ENCODE measurements around the gene NEK10. TPM values are rescaled to one million over a fixed set of nuclear protein-coding genes. Genes with fewer than 3 reads are reported as not detected.

The NEK10 gene
- total RNA-seq, 1 experiment from 2014 or later: 5.7 TPM

GRCh38 chr3:27360113-27361078, 8.8 kb downstream of the NEK10 start:
- in situ Hi-C loops (cut with HindIII; ENCODE audit: low pct_unique_long_range_greater_than_20kb, low sequenced_read_pairs): no loop called here
- DNase-seq (ENCODE audit: low read depth, low spot score): peak; percentile 56
- CTCF ChIA-PET: no interaction called here

GRCh38 chr3:27358372-27358771, 10.8 kb downstream of the NEK10 start:
- TF ChIP-seq SIN3A (IDR thresholded peaks at IDR 0.05; ENCODE audit: borderline replicate concordance, insufficient read depth, low read depth, low read length): no peak
- TF ChIP-seq, protein P1, sequence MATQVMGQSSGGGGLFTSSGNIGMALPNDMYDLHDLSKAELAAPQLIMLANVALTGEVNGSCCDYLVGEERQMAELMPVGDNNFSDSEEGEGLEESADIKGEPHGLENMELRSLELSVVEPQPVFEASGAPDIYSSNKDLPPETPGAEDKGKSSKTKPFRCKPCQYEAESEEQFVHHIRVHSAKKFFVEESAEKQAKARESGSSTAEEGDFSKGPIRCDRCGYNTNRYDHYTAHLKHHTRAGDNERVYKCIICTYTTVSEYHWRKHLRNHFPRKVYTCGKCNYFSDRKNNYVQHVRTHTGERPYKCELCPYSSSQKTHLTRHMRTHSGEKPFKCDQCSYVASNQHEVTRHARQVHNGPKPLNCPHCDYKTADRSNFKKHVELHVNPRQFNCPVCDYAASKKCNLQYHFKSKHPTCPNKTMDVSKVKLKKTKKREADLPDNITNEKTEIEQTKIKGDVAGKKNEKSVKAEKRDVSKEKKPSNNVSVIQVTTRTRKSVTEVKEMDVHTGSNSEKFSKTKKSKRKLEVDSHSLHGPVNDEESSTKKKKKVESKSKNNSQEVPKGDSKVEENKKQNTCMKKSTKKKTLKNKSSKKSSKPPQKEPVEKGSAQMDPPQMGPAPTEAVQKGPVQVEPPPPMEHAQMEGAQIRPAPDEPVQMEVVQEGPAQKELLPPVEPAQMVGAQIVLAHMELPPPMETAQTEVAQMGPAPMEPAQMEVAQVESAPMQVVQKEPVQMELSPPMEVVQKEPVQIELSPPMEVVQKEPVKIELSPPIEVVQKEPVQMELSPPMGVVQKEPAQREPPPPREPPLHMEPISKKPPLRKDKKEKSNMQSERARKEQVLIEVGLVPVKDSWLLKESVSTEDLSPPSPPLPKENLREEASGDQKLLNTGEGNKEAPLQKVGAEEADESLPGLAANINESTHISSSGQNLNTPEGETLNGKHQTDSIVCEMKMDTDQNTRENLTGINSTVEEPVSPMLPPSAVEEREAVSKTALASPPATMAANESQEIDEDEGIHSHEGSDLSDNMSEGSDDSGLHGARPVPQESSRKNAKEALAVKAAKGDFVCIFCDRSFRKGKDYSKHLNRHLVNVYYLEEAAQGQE (IDR thresholded peaks at IDR 0.05; ENCODE audit: insufficient read depth in 1 of 2, low read depth in 2 of 2, low read length in 1 of 2): no peak
- TF ChIP-seq TCF7L2 (IDR thresholded peaks at IDR 0.05; ENCODE audit: low read depth, low read length): no peak
- TF ChIP-seq CTCF (IDR thresholded peaks at IDR 0.05): no peak
- no peak for TF ChIP-seq POLR2AphosphoS5 (IDR thresholded peaks at IDR 0.05; ENCODE audit: low read depth, low read length)
- Histone ChIP-seq H3K4me3 (ENCODE audit: low read depth in 2 of 2, low read length in 2 of 2) (no peak overlapping the region), H3K36me3 (ENCODE audit: control insufficient read depth, insufficient read depth, low read length) (no peaks in the 10 kb centered on the region), H3K27me3 (ENCODE audit: control insufficient read depth, insufficient read depth, low read length) (no peaks in the 10 kb centered on the region), H3K27ac (ENCODE audit: low read length) (no peak overlapping the region), H3K9me3 (ENCODE audit: control insufficient read depth, insufficient read depth, low read depth, low read length) (no peaks in the 10 kb centered on the region), H3K4me1 (ENCODE audit: control insufficient read depth, insufficient read depth, low read length) (peaks cover 17% of the 10 kb centered on the region)
- in situ Hi-C loops (cut with HindIII; ENCODE audit: low pct_unique_long_range_greater_than_20kb, low sequenced_read_pairs): no loop called here
- ChIA-PET CTCF (interaction anchor here (0.8 kb wide), 1 partner anchor 224 kb away, joined by 3 read pairs; no protein-coding TSS in a partner anchor), POLR2A (no interaction called here)
- no TSS peak for BruUV-seq (replicated peaks)
- ATAC-seq: no peak
- intact Hi-C loops (cut with micrococcal nuclease; ENCODE audit: unreplicated experiment): no loop called here
- DNase-seq (ENCODE audit: low read depth, low spot score): no peak

More at GRCh38 chr3:27360113-27361078, 8.8 kb downstream of the NEK10 start:
- Histone ChIP-seq H3K27me3 (ENCODE audit: control insufficient read depth, insufficient read depth, low read length) (no peaks in the 10 kb centered on the region), H3K4me3 (ENCODE audit: low read depth in 2 of 2, low read length in 2 of 2) (no peak overlapping the region), H3K4me1 (ENCODE audit: control insufficient read depth, insufficient read depth, low read length) (peaks cover 16% of the 10 kb centered on the region), H3K27ac (ENCODE audit: low read length) (peak overlapping the region; percentile 1; the same call in 1 of the 2 replicates), H3K9me3 (ENCODE audit: control insufficient read depth, insufficient read depth, low read depth, low read length) (no peaks in the 10 kb centered on the region), H3K36me3 (ENCODE audit: control insufficient read depth, insufficient read depth, low read length) (no peaks in the 10 kb centered on the region)
- ATAC-seq: peak; percentile 74
- POLR2A ChIA-PET: interaction anchor here (0.5 kb wide), 1 partner anchor 350 kb away, joined by 3 read pairs; no protein-coding TSS in a partner anchor
- TF ChIP-seq POLR2AphosphoS5 (IDR thresholded peaks at IDR 0.05; ENCODE audit: low read depth, low read length): peak; percentile 66; the same call in 1 of the 2 replicates
- no peak for TF ChIP-seq TCF7L2 (IDR thresholded peaks at IDR 0.05; ENCODE audit: low read depth, low read length)
- TF ChIP-seq SIN3A (IDR thresholded peaks at IDR 0.05; ENCODE audit: borderline replicate concordance, insufficient read depth, low read depth, low read length): no peak
- TF ChIP-seq CTCF (IDR thresholded peaks at IDR 0.05): no peak
- intact Hi-C loops (cut with micrococcal nuclease; ENCODE audit: unreplicated experiment): loop anchor here (10.0 kb wide), 1 partner anchor 216 kb away; no protein-coding TSS in a partner anchor
- no TSS peak for BruUV-seq (replicated peaks)

Measured in Panc1 (cell line).